Measurements from ENCODE around the gene GCK. TPM values are rescaled to one million over a fixed set of nuclear protein-coding genes. Genes with fewer than 3 reads are reported as not detected.

GCK gene
- total RNA-seq (1 to 10 TPM in 6 of 9 donors, under 1 TPM in 3; 0.54 to 3.3 (median 1.3) TPM), polyA plus RNA-seq (1 to 10 TPM; 3.6 to 5.7 TPM)
- long read RNA-seq, donor 1, partial matches to known transcripts = 0 of 6 reads
- long read RNA-seq, donor 1, other reads (novel, unspliced or antisense) = 1 of 6 reads
- long read RNA-seq, donor 2, transcript GCK-201 (3 exons, 1,311 nt) = major isoform, 8 of 10 reads
- long read RNA-seq, donor 2, partial matches to known transcripts = 0 of 10 reads
- long read RNA-seq, donor 2, other reads (novel, unspliced or antisense) = 0 of 10 reads
- long read RNA-seq, donor 3, partial matches to known transcripts = 0 of 6 reads
- long read RNA-seq, donor 3, other reads (novel, unspliced or antisense) = 0 of 6 reads

- no peak for ATAC-seq
- H3K4me3 ChIP-seq = no peak within 1 kb of the TSS
- intact Hi-C loops (cut with DNase I) = no loop called here
- no peak for TF ChIP-seq POLR2A (IDR thresholded peaks at IDR 0.05)
- TF ChIP-seq, protein P1, sequence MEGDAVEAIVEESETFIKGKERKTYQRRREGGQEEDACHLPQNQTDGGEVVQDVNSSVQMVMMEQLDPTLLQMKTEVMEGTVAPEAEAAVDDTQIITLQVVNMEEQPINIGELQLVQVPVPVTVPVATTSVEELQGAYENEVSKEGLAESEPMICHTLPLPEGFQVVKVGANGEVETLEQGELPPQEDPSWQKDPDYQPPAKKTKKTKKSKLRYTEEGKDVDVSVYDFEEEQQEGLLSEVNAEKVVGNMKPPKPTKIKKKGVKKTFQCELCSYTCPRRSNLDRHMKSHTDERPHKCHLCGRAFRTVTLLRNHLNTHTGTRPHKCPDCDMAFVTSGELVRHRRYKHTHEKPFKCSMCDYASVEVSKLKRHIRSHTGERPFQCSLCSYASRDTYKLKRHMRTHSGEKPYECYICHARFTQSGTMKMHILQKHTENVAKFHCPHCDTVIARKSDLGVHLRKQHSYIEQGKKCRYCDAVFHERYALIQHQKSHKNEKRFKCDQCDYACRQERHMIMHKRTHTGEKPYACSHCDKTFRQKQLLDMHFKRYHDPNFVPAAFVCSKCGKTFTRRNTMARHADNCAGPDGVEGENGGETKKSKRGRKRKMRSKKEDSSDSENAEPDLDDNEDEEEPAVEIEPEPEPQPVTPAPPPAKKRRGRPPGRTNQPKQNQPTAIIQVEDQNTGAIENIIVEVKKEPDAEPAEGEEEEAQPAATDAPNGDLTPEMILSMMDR (IDR thresholded peaks at IDR 0.05) = no peak
- no peak for DNase-seq
- no peaks in the 10 kb centered on the region for H3K4me1 ChIP-seq
- H3K9me3 ChIP-seq = no peaks in the 10 kb centered on the region
- H3K36me3 ChIP-seq = no peaks in the 10 kb centered on the region
- 75 to 88% (median 81%) methylated on average over 10 to 11 of the region's 11 CpGs for WGBS, 4 donors
- H3K27me3 ChIP-seq = peaks cover 0 to 21% (median 0%) of the 10 kb centered on the region in 9 donors
- no peak within 1 kb of the TSS for H3K27ac ChIP-seq
Observed at GRCh38 chr7:44189286-44189992, at the start of gene GCK. Gene GCK (minus strand): TSS chr7:44189439. CDS start chr7:44188953, 486 bp downstream.

GRCh38 chr7:44238116-44238695 lies 49.0 kb upstream of the GCK start:
- 74 to 88% (median 80%) methylated on average over 15 to 17 of the region's 17 CpGs for WGBS, 4 donors
- no peak for ATAC-seq
- no peak for DNase-seq
- TF ChIP-seq POLR2A (IDR thresholded peaks at IDR 0.05) = no peak
- TF ChIP-seq, protein P1 (IDR thresholded peaks at IDR 0.05) = no peak
- Histone ChIP-seq H3K27me3 (no peaks in the 10 kb centered on the region), H3K4me1 (peaks cover 0 to 9% (median 0%) of the 10 kb centered on the region in 12 donors), H3K36me3 (peaks cover 0 to 7% (median 0%) of the 10 kb centered on the region in 9 donors), H3K4me3 (no peak overlapping the region), H3K27ac (no peak overlapping the region), H3K9me3 (no peaks in the 10 kb centered on the region)
- intact Hi-C loops (cut with DNase I) = loop anchor here in 1 of 10 donors (10.0 kb wide), 1 partner anchor 327 kb away; no protein-coding TSS in a partner anchor

DNA sequence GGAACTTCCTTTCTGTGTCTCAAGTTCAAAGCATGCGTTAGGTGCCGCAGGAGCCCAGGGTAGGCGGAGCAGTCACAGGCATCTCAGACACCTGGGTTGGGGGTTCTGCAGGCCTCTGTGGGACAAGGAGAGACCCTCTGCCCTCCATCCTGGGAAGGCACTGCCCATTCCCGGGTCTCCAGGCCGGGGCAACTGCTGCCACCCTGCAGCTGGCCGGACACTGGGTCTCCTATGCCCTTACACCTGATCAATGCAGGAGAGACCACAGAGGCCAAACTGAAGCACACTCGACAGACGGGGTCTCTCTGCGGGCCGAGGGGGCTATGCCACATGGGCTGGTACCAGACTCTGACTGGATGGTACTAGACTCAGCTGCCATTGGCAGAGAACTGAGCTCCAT lies 48.5 kb upstream of the GCK start:
- Histone ChIP-seq H3K27ac (no peak overlapping the region), H3K4me1 (peaks cover 0 to 9% (median 0%) of the 10 kb centered on the region in 12 donors), H3K4me3 (no peak overlapping the region), H3K36me3 (peaks cover 0 to 7% (median 0%) of the 10 kb centered on the region in 9 donors), H3K27me3 (no peaks in the 10 kb centered on the region), H3K9me3 (no peaks in the 10 kb centered on the region)
- TF ChIP-seq, protein P1 (IDR thresholded peaks at IDR 0.05) = no peak
- TF ChIP-seq POLR2A (IDR thresholded peaks at IDR 0.05) = no peak
- DNase-seq (no peak), ATAC-seq (no peak)
- intact Hi-C loops (cut with DNase I) = loop anchor here in 1 of 10 donors (10.0 kb wide), 1 partner anchor 327 kb away; no protein-coding TSS in a partner anchor
- 90 to 96% (median 92%) methylated on average over 8 to 10 of the region's 10 CpGs for WGBS, 4 donors

DNA sequence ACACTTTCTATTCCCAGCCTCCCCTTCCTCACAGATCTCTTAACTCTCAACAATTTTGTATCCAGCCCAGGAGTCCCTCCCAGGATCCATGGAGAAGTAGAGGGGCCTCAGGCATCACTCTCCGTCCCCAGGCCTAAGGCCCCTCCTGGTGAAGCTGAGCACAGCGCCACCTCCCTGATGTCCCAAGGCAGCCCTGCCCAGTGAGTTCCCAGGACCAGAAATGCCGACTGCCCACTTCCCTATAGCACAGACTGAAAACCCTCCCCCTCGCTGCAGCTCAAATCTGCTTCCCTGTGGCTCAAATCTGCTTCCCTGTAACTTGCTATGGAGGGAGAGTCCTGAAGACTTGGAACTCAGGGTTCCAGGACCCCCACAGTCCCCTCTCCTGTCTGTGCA lies 47.1 kb upstream of the GCK start:
- intact Hi-C loops (cut with DNase I) = loop anchor here in 1 of 10 donors (10.0 kb wide), 1 partner anchor 328 kb away; no protein-coding TSS in a partner anchor
- no peak overlapping the region for H3K27ac ChIP-seq
- peaks cover 0 to 7% (median 0%) of the 10 kb centered on the region in 9 donors for H3K36me3 ChIP-seq
- DNase-seq (no peak), ATAC-seq (no peak)
- no peak for TF ChIP-seq POLR2A (IDR thresholded peaks at IDR 0.05)
- TF ChIP-seq, protein P1 (IDR thresholded peaks at IDR 0.05) = no peak
- peaks cover 0 to 9% (median 0%) of the 10 kb centered on the region in 12 donors for H3K4me1 ChIP-seq
- H3K9me3 ChIP-seq = no peaks in the 10 kb centered on the region
- H3K4me3 ChIP-seq = no peak overlapping the region
- H3K27me3 ChIP-seq = no peaks in the 10 kb centered on the region
- WGBS, 4 donors = 61 to 84% (median 76%) methylated on average over 4 of the region's 4 CpGs

Data from heart left ventricle (tissue), 16 donors.